ENCODE results near the gene NPB.

Gene NPB

GRCh38 chr17:81867170-81867990 is 34.7 kb upstream of the NPB start (continued):
- peak; percentile 79; the same call in 1 of the 2 replicates for TF ChIP-seq KLF8 (tag by site-specific recombination; IDR thresholded peaks at IDR 0.05)
- TF ChIP-seq HOXD13 (CRISPR knock-in tag; IDR thresholded peaks at IDR 0.05; ENCODE audit: borderline replicate concordance) = no peak
- TF ChIP-seq TSHZ1 (tag by site-specific recombination; IDR thresholded peaks at IDR 0.05; ENCODE audit: borderline replicate concordance) = peak; percentile 13; the same call in 1 of the 2 replicates
- no peak for TF ChIP-seq ZNF639 (tag by site-specific recombination; IDR thresholded peaks at IDR 0.05)
- peak; percentile 86 for TF ChIP-seq ZBTB48 (tag by site-specific recombination; IDR thresholded peaks at IDR 0.05)
- TF ChIP-seq ZBTB7A (tag by site-specific recombination; IDR thresholded peaks at IDR 0.05; ENCODE audit: low read depth) = no peak
- TF ChIP-seq ZNF112 (tag by site-specific recombination; IDR thresholded peaks at IDR 0.05) = no peak
- peak; percentile 44 for TF ChIP-seq PRDM10 (tag by site-specific recombination; IDR thresholded peaks at IDR 0.05)
- no peak for TF ChIP-seq ZSCAN23 (tag by site-specific recombination; IDR thresholded peaks at IDR 0.05)
- TF ChIP-seq ZNF2 (tag by site-specific recombination; IDR thresholded peaks at IDR 0.05) = peak; percentile 80
- TF ChIP-seq ZBTB26 (tag by site-specific recombination; optimal IDR thresholded peaks at IDR 0.05) = no peak
- TF ChIP-seq ZNF660 (tag by site-specific recombination; IDR thresholded peaks at IDR 0.05) = 0 out of 2 replicates have a peak, but pooled peaks have one; percentile 30
- TF ChIP-seq ZBTB10 (tag by site-specific recombination; IDR thresholded peaks at IDR 0.05) = peak; percentile 33; the same call in 1 of the 2 replicates
- peak; percentile 36 for TF ChIP-seq ZNF449 (tag by site-specific recombination; IDR thresholded peaks at IDR 0.05)
- no peak; the same call in 1 of the 2 replicates for TF ChIP-seq ZNF18 (tag by site-specific recombination; IDR thresholded peaks at IDR 0.05)
- TF ChIP-seq GLIS2 (tag by site-specific recombination; IDR thresholded peaks at IDR 0.05) = peak; percentile 83
- peak; percentile 29 for TF ChIP-seq ZSCAN30 (tag by site-specific recombination; IDR thresholded peaks at IDR 0.05)
- peak; percentile 2 for TF ChIP-seq BCL11A (tag by site-specific recombination; IDR thresholded peaks at IDR 0.05; ENCODE audit: low read depth)
